ENCODE data around the gene CDH4.

The CDH4 gene

DNA sequence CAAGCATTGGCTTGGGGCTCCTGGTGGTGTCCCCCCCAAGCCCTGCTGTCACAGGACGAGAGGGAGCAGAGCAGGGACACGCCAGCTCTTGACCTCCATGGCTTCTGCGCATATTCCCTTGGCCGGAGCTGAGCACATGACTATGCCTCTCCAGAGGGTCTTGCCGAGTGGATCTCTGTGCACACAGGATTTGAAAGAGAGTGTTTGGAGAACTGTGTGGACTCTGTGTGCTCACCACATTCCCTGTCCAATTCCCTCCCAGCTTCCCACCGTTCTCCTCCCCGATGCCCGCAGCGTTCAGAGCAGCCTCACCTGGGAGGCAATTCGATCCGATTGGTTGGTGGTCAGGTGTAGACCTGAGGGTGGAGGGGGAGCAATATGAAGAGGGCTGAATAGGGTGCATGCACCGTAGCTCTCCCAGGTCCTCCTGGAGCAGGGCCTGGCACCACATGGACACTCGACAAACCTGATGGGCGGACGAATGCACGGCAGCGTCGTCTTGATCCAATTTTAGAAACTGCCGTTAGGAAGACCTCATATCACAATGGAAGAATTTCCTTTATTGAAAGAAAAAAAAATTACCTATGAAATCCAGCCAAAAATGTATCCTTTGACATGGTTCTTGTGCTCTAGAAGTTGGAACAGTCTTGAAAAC is 287.8 kb downstream of the CDH4 start:
- DNase-seq, result no peak

DNA sequence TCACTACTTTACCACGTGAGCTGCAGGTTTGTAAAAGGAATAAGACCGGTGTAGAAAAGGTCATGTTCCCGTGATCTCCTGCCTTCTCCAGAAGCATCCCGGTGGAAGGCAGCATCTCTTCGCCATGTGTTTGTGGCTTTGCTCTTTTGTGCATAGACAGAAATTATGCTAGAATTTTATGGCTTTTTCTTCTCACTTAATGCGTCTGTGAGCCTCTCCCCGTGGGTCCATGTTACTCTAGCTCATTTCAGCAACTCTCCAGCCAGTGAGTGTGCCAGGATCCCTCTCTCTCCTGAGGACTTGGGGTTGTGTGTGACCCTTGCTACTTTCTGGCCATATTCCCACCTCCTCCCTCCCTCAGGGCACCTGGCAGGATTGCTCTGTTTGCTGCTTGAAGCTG is 289.5 kb downstream of the CDH4 start:
- no peak for DNase-seq

- no peak for DNase-seq
Observed at GRCh38 chr20:61543086-61543485, 291.0 kb downstream of the CDH4 start.

- DNase-seq, result no peak
Observed at GRCh38 chr20:61543931-61544745, 292.1 kb downstream of the CDH4 start.

DNA sequence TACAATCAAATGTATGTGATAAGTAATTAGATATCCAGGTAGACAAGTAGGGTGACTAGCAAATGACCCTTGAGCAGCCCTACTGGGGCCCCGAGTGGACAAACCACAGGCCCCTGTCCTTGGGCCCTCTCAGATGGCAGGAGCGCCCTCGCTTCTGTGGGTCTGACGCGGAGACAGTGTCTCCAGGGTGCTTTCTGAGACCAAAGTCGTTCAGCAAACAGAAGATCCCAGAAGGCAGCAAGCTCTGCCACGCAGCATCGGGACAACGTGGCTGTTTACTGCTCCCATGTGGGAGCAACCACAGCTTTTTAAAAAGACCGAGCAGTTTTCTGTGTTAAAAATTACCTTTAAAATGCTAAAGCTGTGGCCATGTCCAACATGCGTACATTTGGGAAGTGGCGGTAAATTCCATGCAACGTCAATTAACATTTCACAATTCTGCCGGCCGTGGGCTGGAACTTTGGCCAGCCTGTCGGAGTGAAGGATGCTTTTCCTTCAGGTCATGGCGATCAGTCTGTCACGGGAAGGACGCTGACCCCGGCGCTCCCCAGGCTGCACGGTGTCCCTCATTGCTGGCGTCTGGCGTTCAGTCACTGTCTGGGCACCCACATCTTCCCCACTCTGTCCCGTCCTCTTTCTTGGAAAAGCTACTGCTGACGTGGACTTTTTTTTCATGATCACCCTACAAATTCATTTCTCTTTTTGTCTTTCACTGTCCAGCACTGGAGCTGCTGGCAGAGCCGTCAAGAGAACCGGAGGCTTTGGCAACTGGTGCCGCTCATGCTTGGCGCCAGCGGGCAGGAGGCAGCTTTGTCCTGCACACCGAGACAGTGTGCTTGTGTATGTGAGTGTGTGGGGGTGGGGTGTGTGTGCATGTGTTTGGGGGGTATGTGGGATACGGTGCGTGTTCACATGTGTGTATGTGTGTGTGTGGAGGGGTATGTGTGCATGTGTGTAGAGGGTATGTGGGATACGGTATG is 293.1 kb downstream of the CDH4 start:
- DNase-seq, result no peak

GRCh38 chr20:61546641-61547040 is 294.6 kb downstream of the CDH4 start:
- DNase-seq, result no peak

DNA sequence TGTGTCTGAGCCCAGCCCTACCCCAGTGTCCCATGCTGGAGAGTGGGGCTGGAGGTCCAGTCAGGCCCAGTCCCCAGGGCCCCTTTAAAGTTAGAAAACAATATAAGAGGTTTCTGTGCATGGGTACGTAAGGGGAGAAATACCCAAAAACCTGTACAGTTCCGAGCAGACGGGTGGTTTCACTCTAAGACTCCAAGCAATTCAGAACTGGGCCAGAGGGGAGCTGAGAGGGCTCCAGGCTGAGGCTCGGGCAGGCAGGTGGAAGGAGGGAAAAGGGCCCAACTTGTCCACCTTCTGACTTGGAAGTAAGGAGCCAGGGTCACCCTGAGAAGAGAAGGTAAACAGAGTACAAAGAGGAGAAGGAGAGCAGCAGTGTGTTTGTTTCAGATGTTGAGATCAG is 296.0 kb downstream of the CDH4 start:
- DNase-seq, result no peak

DNA sequence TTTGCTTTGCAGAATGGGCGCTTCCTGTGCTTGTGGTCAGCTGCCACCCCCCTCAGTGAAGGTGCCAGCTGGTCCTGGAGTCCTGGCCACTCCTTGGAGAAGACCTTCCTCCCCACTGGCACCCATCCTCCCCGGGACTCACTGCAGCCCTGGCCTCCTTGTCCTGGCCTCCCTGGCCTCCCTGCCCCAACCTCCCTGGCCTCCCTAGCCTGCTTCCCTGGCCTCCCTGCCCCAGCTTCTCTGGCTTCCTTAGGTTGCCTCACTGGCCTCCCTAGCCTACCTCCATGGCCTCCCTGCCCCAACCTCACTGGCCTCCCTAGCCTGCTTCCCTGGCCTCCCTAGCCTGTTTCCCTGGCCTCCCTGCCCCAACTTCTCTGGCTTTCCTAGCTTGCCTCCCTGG is 297.8 kb downstream of the CDH4 start:
- DNase-seq, result no peak

GRCh38 chr20:61551401-61551800 is 299.3 kb downstream of the CDH4 start:
- no peak for DNase-seq

- no peak for DNase-seq
Observed at GRCh38 chr20:61554617-61555016, 302.6 kb downstream of the CDH4 start.

- no peak for DNase-seq
Observed at GRCh38 chr20:61555566-61555965, 303.5 kb downstream of the CDH4 start.

DNA sequence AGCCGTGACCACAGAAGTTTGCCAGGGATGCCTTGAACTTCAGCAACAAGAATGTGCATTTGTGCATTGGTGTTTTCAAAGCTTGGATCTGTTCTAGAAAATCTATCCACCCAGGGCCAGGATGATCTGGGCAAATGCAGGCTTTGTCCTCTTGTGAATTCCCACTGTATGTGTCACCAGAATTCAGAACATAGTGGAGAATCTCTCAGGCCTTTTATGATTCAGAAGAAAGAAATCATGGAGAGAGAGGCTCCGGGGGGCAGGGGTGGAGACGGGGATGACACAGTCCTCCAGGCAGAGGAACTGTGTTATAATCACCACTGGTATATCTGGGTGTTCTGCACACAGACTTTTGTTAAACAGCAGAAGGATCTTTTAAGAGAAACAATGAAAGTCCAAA is 304.1 kb downstream of the CDH4 start:
- no peak for DNase-seq

- no peak for DNase-seq
Observed at GRCh38 chr20:61556673-61557072, 304.6 kb downstream of the CDH4 start.

DNA sequence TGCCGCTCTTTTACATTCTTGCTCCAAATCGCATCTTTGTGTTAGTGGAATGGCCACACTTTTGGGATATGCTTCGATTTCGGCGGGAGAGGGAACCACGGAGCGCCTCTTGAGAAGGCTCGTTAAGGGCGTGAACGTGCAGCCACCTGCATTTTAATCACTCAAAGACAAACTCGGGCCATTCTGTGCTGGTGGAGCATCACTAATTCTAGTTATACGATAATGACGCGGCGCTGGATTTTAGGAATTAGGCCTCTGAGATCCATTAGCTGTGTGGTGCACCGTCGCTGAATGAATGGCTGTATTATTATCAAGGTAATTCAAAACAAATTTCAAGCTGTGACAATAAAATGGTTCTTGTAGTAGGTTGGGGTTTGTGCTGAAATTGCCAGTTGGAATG is 305.6 kb downstream of the CDH4 start:
- DNase-seq, result no peak

GRCh38 chr20:61558726-61559125 is 306.7 kb downstream of the CDH4 start:
- DNase-seq, result no peak

- no peak for DNase-seq
Observed at GRCh38 chr20:61559706-61560315, 307.8 kb downstream of the CDH4 start.

DNA sequence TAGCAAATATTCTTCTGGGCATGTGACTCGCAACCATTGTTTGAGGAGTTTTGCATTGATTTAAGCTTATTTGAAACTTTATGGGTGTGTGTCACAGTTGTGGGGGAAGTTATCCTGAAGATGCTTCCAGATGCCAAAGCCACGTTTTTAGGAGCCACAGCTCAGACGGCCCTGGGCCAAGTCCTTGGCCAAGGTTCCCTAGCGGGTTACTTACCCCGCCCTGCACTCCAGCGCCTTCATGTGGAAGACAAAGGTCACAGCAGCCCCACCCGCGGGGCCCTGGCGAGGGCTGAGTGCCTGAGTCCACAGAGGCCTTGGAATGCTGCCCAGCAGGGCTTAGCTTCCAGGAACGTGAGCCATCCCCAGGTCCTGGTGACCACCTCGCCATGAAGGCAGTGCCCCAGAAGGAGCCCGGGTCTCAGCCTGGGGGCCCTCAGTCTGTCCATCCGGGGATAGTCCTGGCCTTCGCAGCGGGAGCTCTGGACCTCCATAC is 308.3 kb downstream of the CDH4 start:
- no peak for DNase-seq

DNA sequence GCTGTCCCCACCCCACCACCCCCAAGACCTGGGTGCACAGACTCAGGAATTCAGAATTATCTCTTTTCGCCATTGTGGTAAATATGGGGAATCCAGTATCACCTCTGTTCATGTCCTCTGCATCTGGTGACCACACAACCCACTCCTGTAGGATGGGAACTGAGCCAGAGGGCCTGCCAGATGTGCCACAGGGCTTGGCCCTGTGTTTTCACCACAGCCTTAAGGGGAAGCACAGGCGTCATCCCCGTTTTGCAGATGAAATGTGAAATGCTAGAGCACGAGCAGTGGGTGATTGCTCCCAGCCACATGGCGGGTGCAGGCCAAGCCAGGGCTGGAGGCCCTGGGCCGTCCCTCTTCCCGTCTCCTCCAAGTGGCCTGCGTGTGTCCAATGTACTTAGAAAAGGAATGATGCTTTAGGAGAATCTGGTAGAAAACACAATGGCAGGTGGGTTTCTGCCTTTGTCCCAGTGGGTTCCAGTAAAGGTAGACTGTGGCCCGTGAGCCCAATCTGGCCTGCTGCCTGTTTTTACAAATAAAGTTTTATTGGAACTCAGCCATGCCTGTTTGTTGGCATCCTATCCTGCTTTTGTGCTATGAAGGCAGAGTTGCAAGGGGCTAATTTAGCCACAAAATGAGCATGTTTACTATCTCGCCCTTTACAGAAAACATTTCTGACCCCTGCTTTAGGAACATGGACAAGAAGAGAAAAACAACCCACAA is 309.2 kb downstream of the CDH4 start:
- DNase-seq, result no peak

GRCh38 chr20:61562491-61562890 is 310.4 kb downstream of the CDH4 start:
- no peak for DNase-seq

DNA sequence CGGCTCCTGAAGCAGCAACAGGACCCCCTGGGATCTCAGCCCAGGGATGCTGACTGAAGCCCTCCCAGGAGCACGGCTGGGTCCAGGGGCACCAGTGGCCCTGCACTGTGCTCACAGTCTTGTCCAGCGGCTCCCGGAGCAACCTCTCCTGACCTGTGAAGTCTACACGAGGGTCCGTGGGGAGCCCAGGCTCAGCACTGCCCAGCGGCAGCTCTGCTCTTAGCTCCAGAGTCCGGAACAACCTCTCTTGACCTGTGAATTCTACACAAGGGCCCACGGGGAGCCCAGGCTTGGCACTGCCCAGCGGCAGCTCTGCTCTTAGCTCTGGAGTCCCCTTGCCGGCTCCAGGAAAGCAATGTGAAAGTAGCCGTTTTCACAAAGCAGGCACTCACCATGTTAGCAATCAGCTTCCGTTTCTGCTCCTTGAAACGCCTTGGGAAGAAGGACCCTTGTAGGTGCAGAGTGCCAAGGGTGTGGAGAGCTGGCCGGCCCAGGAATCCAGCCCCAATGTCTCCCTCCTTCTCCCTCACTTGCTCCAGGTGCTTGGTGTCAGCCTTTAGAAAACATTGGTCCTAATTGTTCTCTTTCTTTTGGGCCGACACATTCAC is 310.9 kb downstream of the CDH4 start:
- no peak for DNase-seq

GRCh38 chr20:61564628-61565027 is 312.6 kb downstream of the CDH4 start:
- no peak for DNase-seq

DNA sequence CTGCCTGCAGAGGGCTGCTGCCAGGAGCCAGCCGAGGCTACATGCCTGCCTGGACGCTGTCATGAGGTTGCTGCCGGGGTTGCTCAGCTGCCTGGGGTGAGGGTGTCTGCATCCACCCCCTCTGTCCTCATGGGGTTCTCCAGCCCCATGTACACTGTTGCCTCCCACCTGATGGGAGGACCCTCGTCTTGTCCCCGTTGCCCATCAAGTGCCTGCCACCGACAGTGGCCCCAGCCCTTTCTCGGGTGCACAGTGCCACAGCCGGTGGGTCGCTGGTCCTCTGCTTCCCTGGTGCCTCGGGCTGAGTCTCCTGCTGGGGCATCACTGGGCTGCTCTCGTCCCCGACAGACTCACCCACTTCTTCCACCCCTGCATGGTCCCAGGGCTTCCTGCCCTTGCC is 313.7 kb downstream of the CDH4 start:
- DNase-seq, result no peak
